Coronary artery (tissue), 2 donors: ENCODE data around the gene ERC1.

Experiments
- DNase-seq: peaks from one replicate; pipeline ENCODE4 v3.0.0-alpha.2; 2017; ENCODE audit warnings: low spot score
- H3K27ac ChIP-seq, 2 donors: fragments of 200-600 bp; sonication (generic); one replicate each; pipeline ENCODE4 v1.5.1; 2016 to 2019
- H3K4me3 ChIP-seq: fragments of 200-600 bp; sonication (generic); 2 replicates; pipeline ENCODE4 v1.5.1; 2016; ENCODE audit warnings: mild to moderate bottlenecking, moderate library complexity
- TF ChIP-seq, protein P1 (sequence below): fragments of 200-600 bp; sonication (generic); IDR thresholded peaks from one replicate; pipeline ENCODE4 v1.5.1; 2019; ENCODE audit warnings: antibody characterized with exemption

The ERC1 gene

DNA sequence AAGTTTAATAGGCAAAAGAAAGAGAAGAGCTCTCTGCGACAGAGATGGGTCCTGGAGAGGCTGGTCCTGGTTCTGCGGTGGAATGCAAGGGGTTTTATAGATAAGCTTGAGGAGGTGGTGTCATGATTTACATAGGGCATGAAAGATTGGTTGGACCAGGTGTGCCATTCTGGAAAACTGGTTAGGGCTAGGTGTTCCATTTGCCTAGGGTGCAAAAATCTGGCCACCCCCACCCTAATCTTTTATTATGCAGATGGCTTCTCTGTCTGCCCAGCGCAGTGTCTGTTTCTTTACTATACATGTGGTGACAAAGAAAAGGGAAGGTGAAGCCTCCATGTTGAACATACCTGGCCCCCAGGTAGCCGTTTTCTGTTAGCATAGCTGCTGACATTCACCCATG lies 65.4 kb downstream of the ERC1 start:
- Histone ChIP-seq H3K27ac (no peak overlapping the region), H3K4me3 (no peak overlapping the region)
- TF ChIP-seq, protein P1, sequence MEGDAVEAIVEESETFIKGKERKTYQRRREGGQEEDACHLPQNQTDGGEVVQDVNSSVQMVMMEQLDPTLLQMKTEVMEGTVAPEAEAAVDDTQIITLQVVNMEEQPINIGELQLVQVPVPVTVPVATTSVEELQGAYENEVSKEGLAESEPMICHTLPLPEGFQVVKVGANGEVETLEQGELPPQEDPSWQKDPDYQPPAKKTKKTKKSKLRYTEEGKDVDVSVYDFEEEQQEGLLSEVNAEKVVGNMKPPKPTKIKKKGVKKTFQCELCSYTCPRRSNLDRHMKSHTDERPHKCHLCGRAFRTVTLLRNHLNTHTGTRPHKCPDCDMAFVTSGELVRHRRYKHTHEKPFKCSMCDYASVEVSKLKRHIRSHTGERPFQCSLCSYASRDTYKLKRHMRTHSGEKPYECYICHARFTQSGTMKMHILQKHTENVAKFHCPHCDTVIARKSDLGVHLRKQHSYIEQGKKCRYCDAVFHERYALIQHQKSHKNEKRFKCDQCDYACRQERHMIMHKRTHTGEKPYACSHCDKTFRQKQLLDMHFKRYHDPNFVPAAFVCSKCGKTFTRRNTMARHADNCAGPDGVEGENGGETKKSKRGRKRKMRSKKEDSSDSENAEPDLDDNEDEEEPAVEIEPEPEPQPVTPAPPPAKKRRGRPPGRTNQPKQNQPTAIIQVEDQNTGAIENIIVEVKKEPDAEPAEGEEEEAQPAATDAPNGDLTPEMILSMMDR: no peak
- DNase-seq: no peak

DNA sequence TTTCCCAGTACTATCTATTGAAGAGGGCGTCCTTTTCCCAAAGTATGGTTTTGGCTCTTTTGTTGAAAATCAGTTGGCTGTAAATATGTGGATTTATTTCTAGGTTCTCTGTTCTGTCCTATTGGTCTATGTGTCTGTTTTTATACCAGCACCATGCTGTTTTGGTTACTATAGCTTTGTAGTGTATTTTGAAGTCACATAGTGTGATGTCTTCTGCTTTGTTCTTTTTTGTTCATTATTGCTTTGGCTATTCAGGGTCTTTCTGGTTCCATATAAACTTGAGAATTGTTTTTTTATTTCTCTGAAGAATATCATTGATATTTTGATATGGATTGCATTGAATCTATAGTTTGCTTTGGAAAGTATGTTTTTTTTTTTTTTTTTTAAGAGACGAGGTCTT lies 67.4 kb downstream of the ERC1 start:
- Histone ChIP-seq H3K4me3 (no peak overlapping the region), H3K27ac (no peak overlapping the region)
- no peak for DNase-seq
- TF ChIP-seq, protein P1: no peak

DNA sequence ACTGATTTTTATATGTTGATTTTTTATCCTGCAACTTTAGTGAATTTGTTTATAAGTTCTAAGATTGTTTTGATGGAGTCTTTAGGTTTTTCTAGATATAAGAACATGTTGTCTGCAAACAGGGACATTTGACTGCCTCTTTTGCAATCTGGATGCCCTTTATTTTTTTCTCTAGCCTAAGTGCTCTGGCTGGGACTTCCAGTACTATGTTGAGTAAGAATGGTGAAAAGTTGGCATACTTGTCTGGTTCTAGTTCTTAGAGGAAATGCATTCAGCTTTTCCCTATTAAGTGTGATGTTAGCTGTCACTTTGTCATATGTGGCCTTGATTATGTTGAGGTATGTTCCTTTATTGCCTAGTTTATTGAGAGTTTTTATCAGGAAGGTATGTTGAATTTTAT lies 68.1 kb downstream of the ERC1 start:
- no peak overlapping the region for H3K27ac ChIP-seq
- no peak overlapping the region for H3K4me3 ChIP-seq
- TF ChIP-seq, protein P1: no peak
- no peak for DNase-seq

DNA sequence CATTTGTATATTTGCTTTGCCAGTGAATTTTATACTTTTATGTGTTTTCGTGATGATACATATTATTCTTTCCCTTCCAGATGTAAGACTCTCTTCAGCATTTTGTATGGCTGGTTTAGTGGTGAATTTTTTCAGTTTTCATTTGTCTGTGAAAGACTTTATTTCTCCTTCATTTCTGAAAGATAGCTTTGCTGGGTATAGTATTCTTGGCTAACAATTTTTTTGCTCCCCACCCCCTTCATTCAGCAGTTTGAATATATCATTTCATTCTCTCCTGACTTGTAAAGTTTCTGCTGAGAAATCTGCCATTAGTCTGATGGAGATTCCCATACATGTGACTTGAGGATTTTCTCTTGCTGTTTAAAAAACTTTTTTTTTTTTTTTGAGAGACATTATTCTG lies 72.8 kb downstream of the ERC1 start:
- H3K4me3 ChIP-seq: no peak overlapping the region
- no peak overlapping the region for H3K27ac ChIP-seq
- TF ChIP-seq, protein P1: no peak
- DNase-seq: no peak

DNA sequence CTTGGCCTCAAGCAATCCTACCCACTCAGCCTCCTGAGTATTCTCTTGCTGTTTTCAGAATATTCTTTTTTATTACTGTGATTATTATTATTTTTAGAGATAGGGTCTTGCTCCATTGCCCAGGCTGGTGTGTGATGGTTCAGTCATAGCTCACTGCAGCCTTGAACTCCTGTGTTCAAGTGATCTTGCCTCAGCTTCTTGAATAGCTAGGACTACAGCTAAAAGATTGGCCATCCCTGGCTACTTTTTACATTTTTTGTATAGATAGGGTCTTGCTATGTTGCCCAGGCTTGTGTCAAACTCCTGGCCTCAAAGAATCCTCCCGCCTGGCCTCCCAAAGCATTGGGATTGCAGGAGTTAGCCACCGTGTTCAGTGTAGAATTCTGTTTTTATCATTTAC lies 73.3 kb downstream of the ERC1 start:
- no peak for DNase-seq
- H3K4me3 ChIP-seq: no peak overlapping the region
- TF ChIP-seq, protein P1: no peak

DNA sequence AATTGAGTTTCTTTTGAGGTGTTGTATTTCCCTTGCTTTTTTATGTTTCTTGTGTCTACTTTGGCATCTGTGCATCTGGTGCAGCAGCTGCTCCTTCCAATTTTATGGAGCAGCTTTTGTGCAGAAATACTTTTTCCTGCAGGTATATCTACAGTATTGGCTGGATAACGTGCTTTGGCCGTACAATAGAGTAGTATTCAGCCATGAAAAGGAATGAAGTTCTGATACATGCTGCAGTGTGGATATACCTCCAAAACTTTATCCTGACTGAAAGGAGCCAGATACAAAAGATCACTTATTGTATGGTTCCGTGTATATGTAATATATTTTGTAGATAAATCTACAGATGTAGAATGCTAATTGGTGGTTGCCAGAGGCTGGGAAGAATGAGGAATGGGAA lies 74.6 kb downstream of the ERC1 start:
- no peak for DNase-seq
- H3K27ac ChIP-seq: no peak overlapping the region
- H3K4me3 ChIP-seq: no peak overlapping the region
- TF ChIP-seq, protein P1: no peak

More for the DNA sequence above, 73.3 kb downstream of the ERC1 start:
- no peak overlapping the region for H3K27ac ChIP-seq

DNA sequence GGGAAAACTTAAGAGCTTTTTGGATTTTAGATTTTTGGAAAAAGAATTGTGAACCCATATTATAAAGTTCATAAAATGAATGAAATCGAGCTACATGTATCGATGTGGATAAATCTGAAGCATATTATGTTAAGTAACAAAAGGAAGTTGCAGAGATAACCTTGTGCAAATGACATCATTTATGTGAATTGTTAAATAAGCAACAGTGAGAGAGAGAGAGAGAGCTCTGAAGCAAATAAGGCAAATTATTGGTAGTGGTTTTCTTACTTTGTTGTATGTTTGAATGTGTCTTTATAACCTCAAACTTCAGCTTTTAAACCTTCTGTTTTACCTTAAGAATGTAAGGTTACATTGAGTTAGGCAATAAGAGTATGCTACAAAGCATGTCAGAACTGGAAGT lies 78.8 kb downstream of the ERC1 start:
- TF ChIP-seq, protein P1: no peak
- DNase-seq: no peak
- Histone ChIP-seq H3K27ac (no peak overlapping the region), H3K4me3 (no peak overlapping the region)
